Measurements from ENCODE around the gene DAGLA.

DAGLA gene

DNA sequence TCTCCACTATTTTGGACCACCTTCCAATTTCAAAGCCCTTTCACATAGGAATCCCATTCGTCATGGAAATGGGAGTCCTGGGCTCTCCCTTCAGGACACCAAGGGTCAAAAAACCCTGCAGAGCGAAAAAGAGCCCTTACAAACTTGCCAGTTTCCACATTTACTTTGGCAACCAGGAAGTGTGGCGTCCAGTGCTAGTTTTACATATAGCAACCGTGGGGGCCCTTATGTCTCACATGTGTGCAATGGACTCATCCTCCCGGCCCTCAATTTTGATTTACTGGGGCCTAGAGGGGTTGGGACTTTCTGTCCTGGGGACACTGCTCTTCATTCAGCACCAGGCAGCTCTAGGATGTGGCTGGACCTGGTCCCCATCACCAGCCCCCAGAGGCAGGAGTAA is 33.7 kb downstream of the DAGLA start:
- ChIA-PET POLR2A (no interaction called here), CTCF (interaction anchor here (2.1 kb wide), 1 partner anchor 10 kb away, joined by 6 read pairs; no protein-coding TSS in a partner anchor)
- TF ChIP-seq, protein P1, sequence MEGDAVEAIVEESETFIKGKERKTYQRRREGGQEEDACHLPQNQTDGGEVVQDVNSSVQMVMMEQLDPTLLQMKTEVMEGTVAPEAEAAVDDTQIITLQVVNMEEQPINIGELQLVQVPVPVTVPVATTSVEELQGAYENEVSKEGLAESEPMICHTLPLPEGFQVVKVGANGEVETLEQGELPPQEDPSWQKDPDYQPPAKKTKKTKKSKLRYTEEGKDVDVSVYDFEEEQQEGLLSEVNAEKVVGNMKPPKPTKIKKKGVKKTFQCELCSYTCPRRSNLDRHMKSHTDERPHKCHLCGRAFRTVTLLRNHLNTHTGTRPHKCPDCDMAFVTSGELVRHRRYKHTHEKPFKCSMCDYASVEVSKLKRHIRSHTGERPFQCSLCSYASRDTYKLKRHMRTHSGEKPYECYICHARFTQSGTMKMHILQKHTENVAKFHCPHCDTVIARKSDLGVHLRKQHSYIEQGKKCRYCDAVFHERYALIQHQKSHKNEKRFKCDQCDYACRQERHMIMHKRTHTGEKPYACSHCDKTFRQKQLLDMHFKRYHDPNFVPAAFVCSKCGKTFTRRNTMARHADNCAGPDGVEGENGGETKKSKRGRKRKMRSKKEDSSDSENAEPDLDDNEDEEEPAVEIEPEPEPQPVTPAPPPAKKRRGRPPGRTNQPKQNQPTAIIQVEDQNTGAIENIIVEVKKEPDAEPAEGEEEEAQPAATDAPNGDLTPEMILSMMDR (IDR thresholded peaks at IDR 0.05; ENCODE audit: insufficient read depth, low read length, missing control alignments), result no peak
- no peak for DNase-seq (ENCODE audit: low read depth, low spot score)
- no peak overlapping the region for H3K4me3 ChIP-seq (ENCODE audit: low read depth, low read length)

DNA sequence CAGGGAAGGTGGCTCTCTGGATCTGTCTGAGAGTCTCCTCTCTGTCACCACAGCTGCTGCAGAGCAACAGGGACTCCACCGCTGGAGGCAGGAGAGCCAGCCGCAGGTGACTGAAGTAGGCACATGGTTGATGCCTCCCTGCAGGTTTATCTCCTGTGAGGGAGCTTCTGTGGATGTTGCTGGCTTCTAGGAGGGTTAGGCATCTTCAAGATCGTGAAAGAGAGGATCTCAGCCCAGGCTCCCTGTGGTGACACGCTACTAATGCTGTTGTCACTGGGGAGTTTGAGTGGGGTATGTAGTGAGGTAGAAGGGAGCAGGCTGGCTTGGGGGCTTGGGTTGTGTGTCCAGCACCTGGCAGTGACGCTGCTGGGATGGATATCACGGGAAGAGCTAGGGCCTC is 34.1 kb downstream of the DAGLA start:
- no peak for DNase-seq (ENCODE audit: low read depth, low spot score)
- ChIA-PET POLR2A (no interaction called here), CTCF (interaction anchor here (2.1 to 12.5 kb wide), 2 partner anchors 9 to 20 kb away, joined by 6 to 116 read pairs; no protein-coding TSS in a partner anchor)
- TF ChIP-seq, protein P1 (IDR thresholded peaks at IDR 0.05; ENCODE audit: insufficient read depth, low read length, missing control alignments), result no peak
- no peak overlapping the region for H3K4me3 ChIP-seq (ENCODE audit: low read depth, low read length)

DNA sequence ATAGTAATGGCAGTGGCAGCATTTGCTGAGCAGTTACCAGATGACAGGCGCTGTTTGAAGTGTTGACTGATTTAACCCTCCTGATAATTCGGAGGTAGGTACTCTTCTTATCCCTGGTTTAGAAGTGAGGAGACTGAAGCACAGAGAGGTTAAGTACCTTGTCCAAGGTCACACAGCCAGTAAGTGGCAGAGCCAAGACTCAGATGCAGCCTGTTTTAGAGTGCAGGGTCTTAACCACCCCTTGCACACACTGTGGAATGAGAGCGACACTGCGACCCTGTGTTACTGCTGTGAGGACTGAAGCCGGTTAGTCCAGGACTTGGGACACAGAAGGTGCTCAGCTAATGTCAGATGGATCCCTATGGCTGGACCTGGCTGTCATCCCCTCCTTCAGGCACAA is 34.7 kb downstream of the DAGLA start:
- CTCF ChIA-PET, result interaction anchor here (2.1 to 12.5 kb wide), 2 partner anchors 9 to 19 kb away, joined by 6 to 116 read pairs; no protein-coding TSS in a partner anchor
- POLR2A ChIA-PET, result no interaction called here
- H3K4me3 ChIP-seq (ENCODE audit: low read depth, low read length), result no peak overlapping the region
- DNase-seq (ENCODE audit: low read depth, low spot score), result no peak
- TF ChIP-seq, protein P1 (IDR thresholded peaks at IDR 0.05; ENCODE audit: insufficient read depth, low read length, missing control alignments), result no peak

- POLR2A ChIA-PET, result no interaction called here
- no peak for DNase-seq (ENCODE audit: low read depth, low spot score)
- CTCF ChIA-PET, result interaction anchor here (0.8 to 12.5 kb wide), 3 partner anchors 18 to 88 kb away, joined by 3 to 116 read pairs (median 5); no protein-coding TSS in a partner anchor
- H3K4me3 ChIP-seq (ENCODE audit: low read depth, low read length), result no peak overlapping the region
- TF ChIP-seq, protein P1 (IDR thresholded peaks at IDR 0.05; ENCODE audit: insufficient read depth, low read length, missing control alignments), result no peak
Measured at GRCh38 chr11:61715867-61716266, 35.7 kb downstream of the DAGLA start.

GRCh38 chr11:61716478-61717285 is 36.5 kb downstream of the DAGLA start:
- ChIA-PET POLR2A (no interaction called here), CTCF (interaction anchor here (0.8 to 12.5 kb wide), 3 partner anchors 18 to 89 kb away, joined by 3 to 116 read pairs (median 5); no protein-coding TSS in a partner anchor)
- no peak overlapping the region for H3K4me3 ChIP-seq (ENCODE audit: low read depth, low read length)
- TF ChIP-seq, protein P1 (IDR thresholded peaks at IDR 0.05; ENCODE audit: insufficient read depth, low read length, missing control alignments), result no peak
- DNase-seq (ENCODE audit: low read depth, low spot score), result no peak

DNA sequence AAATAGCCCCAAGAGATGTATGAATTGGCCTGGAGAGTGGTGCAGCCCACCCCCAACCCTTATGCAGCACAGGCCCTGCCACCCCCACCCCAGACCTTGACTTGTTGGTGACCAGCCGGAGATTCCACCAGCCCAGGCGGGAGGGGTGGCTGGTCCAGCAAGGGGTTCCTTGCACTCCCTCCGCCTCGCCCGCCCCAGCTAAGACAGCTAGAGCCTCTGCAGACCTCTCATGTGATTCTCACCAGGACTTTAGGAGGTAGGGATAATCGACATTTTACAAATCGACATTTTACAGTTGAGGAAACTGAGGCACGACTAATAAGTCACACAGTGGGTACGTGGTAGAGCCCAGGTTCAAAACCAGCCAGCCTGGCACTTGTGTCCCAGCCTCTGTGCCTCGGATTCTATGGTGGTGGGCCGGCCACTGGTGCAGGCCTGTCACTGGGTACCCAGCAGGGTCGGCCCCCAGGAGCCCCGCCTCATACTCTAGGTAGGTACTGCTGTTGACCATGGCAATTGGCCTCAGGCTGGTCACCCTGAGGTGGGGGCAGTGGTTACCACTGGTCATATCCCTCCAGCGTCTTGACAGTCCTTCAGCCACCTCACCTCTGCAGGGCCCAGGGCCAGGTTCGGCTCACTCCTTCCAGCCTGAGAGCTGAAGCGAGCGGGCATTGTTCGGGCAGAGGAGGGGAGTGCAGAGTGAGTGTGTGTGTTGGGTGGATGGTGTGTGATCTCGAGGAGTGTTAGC is 37.3 kb downstream of the DAGLA start:
- POLR2A ChIA-PET, result interaction anchor here (0.9 kb wide), 2 partner anchors 18 to 20 kb away, joined by 3 read pairs; no protein-coding TSS in a partner anchor
- DNase-seq (ENCODE audit: low read depth, low spot score), result no peak
- H3K4me3 ChIP-seq (ENCODE audit: low read depth, low read length), result peak overlapping the region; percentile 67

More for the DNA sequence above, 37.3 kb downstream of the DAGLA start:
- TF ChIP-seq, protein P1 (IDR thresholded peaks at IDR 0.05; ENCODE audit: insufficient read depth, low read length, missing control alignments), result no peak
- CTCF ChIA-PET, result interaction anchor here (1.5 to 12.5 kb wide), 4 partner anchors 8 to 32 kb away, joined by 5 to 116 read pairs (median 16); no protein-coding TSS in a partner anchor
